ENCODE measurements around the gene KDM4C. TPM values are rescaled to one million over a fixed set of nuclear protein-coding genes. Genes with fewer than 3 reads are reported as not detected.

Gene KDM4C
- total RNA-seq, 1 donor from 2014 or later = 16.5 TPM

DNA sequence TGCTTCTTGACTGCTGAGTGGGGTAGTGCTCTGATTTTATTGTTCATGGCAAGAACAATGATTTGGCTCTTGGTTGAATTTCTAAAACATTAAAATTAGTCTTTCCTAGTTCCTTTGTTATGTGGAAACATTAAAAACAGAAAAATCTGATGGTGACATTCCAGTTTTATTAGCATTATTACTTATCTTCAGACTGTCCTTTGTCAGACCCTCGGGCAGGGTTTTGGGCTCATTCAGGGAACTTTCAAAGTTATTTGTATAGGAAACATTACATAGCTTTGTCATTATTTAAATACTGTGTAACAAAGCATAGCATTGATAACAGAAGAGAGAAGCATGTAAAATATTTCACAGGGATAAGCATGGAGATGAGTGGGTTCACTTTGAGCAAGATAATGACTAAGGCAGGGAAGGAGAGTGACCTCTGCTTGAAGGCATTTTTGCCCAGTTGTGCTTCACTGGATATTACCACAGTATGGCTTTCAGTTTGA is 119.9 kb downstream of the KDM4C start:
- TF ChIP-seq, protein P1, sequence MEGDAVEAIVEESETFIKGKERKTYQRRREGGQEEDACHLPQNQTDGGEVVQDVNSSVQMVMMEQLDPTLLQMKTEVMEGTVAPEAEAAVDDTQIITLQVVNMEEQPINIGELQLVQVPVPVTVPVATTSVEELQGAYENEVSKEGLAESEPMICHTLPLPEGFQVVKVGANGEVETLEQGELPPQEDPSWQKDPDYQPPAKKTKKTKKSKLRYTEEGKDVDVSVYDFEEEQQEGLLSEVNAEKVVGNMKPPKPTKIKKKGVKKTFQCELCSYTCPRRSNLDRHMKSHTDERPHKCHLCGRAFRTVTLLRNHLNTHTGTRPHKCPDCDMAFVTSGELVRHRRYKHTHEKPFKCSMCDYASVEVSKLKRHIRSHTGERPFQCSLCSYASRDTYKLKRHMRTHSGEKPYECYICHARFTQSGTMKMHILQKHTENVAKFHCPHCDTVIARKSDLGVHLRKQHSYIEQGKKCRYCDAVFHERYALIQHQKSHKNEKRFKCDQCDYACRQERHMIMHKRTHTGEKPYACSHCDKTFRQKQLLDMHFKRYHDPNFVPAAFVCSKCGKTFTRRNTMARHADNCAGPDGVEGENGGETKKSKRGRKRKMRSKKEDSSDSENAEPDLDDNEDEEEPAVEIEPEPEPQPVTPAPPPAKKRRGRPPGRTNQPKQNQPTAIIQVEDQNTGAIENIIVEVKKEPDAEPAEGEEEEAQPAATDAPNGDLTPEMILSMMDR (conservative IDR thresholded peaks at IDR 0.05; ENCODE audit: low read depth, low read length) = no peak
- DNase-seq (ENCODE audit: low read depth) = peak; percentile 75

DNA sequence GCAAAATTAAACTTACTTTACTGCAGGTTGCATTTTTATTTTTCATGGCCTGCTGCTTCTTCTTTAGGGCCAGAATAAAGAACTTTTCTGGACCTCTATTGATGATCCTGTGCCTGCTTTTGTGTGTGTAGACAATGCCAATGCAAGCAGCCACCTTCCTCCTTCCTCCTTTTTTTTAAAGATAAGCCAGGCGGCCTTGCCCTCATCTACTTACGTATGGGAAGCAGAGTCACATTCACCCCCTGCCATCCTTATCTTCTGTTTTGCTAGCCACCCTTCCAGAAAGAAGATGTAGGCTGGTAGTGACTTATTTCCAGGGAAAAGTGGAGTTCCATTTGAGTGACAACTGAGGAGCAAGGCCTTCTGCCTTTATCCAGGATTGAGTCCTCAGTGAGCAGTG is 122.9 kb downstream of the KDM4C start:
- DNase-seq (ENCODE audit: low read depth) = no peak
- no peak overlapping the region for H3K4me3 ChIP-seq (ENCODE audit: low read depth, low read length)
- TF ChIP-seq, protein P1 (conservative IDR thresholded peaks at IDR 0.05; ENCODE audit: low read depth, low read length) = no peak

More for the DNA sequence above, 119.9 kb downstream of the KDM4C start:
- no peak overlapping the region for H3K4me3 ChIP-seq (ENCODE audit: low read depth, low read length)

DNA sequence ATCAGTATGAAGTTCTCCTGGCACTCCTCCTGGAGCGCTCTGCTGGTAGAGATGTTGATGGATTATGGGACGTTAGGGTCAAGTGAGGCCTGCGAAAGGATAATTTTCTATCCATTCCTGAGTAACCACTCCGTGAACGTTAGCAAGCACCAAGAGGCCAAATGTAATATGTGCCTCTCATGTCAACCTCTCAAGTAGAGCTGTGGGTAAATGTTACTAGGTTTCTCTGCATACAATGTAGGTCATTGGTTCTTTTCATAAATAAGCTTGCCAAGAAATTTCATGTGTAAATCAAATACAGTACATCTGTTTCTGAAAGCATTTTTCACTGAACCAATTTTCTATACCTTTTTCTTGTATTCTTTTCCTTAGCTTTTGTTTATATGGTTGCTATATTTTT is 126.3 kb downstream of the KDM4C start:
- TF ChIP-seq, protein P1 (conservative IDR thresholded peaks at IDR 0.05; ENCODE audit: low read depth, low read length) = no peak
- no peak overlapping the region for H3K4me3 ChIP-seq (ENCODE audit: low read depth, low read length)
- DNase-seq (ENCODE audit: low read depth) = no peak

DNA sequence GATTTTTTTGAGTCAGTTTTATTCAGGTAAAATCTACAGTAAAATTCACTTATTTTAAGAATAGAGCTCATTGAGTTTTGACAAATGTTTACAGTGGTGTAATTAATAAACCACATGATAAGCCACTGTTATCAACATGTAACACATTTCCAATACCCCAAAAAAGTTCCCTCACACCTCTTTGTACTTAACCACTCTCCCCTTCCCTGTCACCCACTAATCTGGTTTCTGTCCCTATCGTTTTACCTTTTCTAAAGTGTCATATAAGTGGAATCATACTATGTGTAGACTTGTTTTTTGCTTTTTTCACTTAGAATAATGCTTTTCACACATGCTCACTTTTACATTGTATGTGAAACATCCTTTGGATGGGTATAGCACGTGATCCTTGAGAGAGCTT is 127.2 kb downstream of the KDM4C start:
- no peak overlapping the region for H3K4me3 ChIP-seq (ENCODE audit: low read depth, low read length)

DNA sequence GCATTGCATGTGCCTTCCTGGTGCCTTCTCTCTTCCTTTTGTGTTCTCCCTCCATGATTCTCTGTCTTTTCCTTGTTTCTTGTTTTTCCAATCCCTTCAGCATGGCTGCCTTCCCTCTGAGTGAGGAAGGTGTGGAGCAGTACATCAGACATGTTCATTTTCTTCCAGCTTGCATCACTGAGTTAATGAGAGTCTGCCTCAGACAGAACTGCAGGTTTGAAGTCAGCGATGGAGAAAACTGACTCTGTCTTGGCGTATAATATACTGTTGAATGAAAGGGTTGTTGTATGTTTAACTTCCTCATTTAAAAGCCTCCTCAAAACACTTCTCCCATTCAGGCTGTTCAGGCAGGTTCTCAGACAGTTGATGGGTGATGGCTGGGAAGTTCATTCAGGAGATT is 129.3 kb downstream of the KDM4C start:
- H3K4me3 ChIP-seq (ENCODE audit: low read depth, low read length) = no peak overlapping the region
- no peak for DNase-seq (ENCODE audit: low read depth)
- TF ChIP-seq, protein P1 (conservative IDR thresholded peaks at IDR 0.05; ENCODE audit: low read depth, low read length) = no peak

More for the DNA sequence above, 127.2 kb downstream of the KDM4C start:
- TF ChIP-seq, protein P1 (conservative IDR thresholded peaks at IDR 0.05; ENCODE audit: low read depth, low read length) = no peak
- DNase-seq (ENCODE audit: low read depth) = no peak

DNA sequence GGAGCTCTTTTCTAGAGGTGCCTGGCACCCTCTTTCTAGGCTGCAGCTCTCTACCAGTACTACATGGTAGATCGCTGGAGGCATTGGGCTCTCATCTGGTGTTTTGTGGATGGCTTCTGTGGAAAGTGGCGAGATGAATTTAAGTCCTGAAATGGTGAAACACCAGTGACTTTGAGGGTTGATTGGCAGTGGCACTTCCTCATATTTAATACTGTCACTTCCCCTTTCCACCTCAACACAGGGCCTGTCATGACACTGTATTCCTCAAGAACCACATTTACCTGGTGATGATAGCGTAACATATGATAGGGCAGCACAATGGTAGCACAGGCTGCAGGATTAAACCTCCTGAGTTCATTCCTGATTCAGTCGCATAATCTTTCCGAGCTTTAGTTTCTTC is 132.1 kb downstream of the KDM4C start:
- DNase-seq (ENCODE audit: low read depth) = no peak
- TF ChIP-seq, protein P1 (conservative IDR thresholded peaks at IDR 0.05; ENCODE audit: low read depth, low read length) = no peak
- H3K4me3 ChIP-seq (ENCODE audit: low read depth, low read length) = no peak overlapping the region

DNA sequence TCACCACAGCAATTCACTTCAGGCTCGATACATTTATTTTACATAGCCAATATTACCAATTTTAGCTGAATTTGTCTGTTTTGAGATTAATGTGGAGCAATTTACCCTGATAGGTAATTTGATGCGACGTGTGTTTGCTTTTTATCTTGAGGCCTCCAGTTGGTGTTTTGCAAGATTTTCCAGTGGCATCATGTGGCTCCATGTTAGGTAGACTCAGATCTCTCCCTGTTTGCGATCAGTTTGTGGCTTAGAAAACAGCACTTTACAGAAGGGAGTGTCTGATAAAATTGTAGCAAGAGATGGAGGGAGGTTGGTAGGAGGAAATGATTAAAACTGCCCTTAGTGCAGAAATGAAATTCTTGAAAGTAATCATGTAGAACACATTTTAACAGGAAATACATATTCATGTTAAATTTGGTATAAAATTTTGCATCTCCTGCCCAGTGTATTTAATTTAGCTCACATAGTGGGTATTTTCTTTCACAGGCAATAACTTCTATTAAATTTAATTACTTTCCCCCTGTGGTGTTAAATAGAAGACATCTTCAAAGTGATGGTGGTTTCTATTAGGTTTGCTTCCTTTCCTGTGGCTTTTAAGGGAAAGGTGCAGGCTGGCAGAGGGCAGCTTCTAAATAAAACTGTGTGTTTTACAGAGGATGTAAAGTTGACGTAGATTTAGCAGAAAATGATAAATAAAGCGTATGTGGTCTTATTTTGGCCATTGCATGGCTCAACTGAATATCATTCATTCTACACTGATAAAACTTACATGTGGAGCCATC is 135.8 kb downstream of the KDM4C start:
- H3K4me3 ChIP-seq (ENCODE audit: low read depth, low read length) = no peak overlapping the region
- DNase-seq (ENCODE audit: low read depth) = no peak
- TF ChIP-seq, protein P1 (conservative IDR thresholded peaks at IDR 0.05; ENCODE audit: low read depth, low read length) = no peak
